Neural crest cell (in vitro differentiated cells): ENCODE results near the gene TMEM217. TPM values are rescaled to one million over a fixed set of nuclear protein-coding genes. Genes with fewer than 3 reads are reported as not detected.

ENCODE experiments used
- total RNA-seq: library from RNA; stranded (reverse); gene quantifications from 2 replicates; pipeline ENCODE4 v1.2.1, GENCODE V29; 2021

TMEM217 gene
- total RNA-seq, 1 donor from 2014 or later: 0.86 TPM

Other genes starting within 250 kb of the TMEM217 start
- gene PIM1, start 88.0 kb downstream of the TMEM217 start, total RNA-seq: 8.6 and 9.1 TPM in 2 replicates
- 11.1 and 11.4 TPM in 2 replicates for gene TBC1D22B, start 372 bp downstream of the TMEM217 start, total RNA-seq
- 31.6 and 33.3 TPM in 2 replicates for gene RNF8, start 95.8 kb upstream of the TMEM217 start, total RNA-seq
- gene CMTR1, start 175.1 kb upstream of the TMEM217 start, total RNA-seq: 49.0 and 51.0 TPM in 2 replicates
- gene CCDC167, start 241.7 kb upstream of the TMEM217 start, total RNA-seq: 73.1 and 73.2 TPM in 2 replicates